Subcutaneous adipose tissue (tissue), 4 donors: ENCODE results near the gene SLC35F4. TPM values are rescaled to one million over a fixed set of nuclear protein-coding genes. Genes with fewer than 3 reads are reported as not detected.

Experiments used
- total RNA-seq, 4 donors: library from RNA; depleted of rRNA; stranded (reverse); fragments of >200 nt; gene quantifications; one replicate each; pipeline ENCODE4 v1.1.0, GENCODE V29; 2016
- TF ChIP-seq, protein P1 (sequence below): fragments of 450-650 bp; IDR thresholded peaks from one replicate; pipeline ENCODE4 v1.5.1; 2016; ENCODE audit warnings: low read depth, mild to moderate bottlenecking, control low read depth, antibody characterized with exemption, moderate library complexity

The SLC35F4 gene
- total RNA-seq, result not detected

DNA sequence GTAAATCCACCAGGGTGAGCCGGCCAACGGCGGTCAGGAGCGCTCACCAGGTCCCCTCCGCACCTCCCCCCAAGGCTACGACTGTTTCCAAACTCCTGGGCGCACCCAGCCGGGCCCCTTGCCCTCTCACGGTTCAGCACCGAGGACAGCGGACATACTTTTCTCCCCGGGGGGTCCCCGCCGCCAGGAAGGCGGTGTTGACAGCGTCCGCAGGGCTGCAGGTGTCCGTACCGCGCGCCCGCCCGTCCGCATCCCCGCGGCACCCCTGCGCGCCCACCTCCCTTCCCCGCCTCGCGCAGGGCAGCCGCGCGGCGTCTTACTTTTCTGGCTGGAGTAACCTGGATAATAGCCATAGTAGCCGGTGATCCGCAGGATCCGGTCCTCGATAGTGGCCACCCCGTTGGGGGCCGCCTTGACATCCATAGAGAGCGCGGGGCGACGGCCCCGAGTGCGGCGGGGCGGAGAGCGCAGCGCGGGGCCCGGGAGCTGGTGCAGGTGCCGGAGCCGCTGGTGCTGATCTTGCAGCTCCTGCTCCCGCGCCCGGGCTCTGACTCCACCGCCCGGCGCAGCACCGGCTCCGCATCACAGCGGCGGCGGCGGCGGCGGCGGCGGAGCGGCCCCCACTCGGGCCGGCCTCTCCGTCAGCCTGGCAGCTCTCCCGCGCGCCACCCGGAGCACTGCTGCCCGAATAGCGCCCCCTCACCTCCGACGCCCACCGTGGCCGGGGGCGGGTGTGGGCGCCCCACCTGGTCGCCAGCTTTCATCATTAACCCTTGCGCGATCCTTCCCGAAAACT, at the start of gene SLC35F4:
SLC35F4 (minus strand) TSS at position 690 of the 796 bp plus-strand sequence.
- TF ChIP-seq, protein P1, sequence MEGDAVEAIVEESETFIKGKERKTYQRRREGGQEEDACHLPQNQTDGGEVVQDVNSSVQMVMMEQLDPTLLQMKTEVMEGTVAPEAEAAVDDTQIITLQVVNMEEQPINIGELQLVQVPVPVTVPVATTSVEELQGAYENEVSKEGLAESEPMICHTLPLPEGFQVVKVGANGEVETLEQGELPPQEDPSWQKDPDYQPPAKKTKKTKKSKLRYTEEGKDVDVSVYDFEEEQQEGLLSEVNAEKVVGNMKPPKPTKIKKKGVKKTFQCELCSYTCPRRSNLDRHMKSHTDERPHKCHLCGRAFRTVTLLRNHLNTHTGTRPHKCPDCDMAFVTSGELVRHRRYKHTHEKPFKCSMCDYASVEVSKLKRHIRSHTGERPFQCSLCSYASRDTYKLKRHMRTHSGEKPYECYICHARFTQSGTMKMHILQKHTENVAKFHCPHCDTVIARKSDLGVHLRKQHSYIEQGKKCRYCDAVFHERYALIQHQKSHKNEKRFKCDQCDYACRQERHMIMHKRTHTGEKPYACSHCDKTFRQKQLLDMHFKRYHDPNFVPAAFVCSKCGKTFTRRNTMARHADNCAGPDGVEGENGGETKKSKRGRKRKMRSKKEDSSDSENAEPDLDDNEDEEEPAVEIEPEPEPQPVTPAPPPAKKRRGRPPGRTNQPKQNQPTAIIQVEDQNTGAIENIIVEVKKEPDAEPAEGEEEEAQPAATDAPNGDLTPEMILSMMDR, result no peak

DNA sequence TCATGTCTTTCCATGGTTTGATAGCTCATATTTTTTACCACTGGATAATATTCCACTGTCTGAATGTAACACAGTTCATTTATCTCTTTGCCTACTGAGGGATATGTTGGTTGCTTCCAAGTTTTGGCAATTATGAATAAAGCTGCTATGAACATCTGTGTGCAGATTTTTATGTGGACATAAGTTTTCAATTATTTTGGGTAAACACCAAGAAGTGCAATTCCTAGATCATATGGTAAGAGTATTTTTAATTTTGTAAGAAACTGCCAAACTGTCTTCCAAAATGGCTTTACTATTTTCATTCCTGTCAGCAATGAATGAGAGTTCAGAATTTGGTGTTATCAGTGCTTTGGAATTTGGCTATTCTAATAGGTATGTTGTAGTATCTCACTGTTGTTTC, 43.7 kb upstream of the SLC35F4 start:
- TF ChIP-seq, protein P1, result no peak

DNA sequence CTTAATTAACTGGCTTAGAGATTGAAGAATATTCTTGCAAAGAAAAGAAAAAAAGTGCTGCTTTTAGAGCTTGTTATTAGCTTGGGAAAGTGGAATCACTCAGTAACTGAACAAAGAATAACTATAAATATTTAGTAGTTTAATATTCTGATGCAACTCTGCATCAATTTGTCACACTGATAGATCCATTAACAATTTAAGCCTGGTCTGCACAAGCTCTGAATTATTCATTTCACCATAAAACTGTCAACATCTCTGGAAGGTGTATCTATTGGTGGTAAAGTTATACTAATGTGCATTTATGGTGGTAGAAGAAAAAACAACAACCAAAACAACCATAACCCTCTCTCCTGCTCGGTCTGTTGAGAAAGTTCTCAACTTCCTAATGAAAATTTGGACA, 38.1 kb upstream of the SLC35F4 start:
- TF ChIP-seq, protein P1, result no peak

DNA sequence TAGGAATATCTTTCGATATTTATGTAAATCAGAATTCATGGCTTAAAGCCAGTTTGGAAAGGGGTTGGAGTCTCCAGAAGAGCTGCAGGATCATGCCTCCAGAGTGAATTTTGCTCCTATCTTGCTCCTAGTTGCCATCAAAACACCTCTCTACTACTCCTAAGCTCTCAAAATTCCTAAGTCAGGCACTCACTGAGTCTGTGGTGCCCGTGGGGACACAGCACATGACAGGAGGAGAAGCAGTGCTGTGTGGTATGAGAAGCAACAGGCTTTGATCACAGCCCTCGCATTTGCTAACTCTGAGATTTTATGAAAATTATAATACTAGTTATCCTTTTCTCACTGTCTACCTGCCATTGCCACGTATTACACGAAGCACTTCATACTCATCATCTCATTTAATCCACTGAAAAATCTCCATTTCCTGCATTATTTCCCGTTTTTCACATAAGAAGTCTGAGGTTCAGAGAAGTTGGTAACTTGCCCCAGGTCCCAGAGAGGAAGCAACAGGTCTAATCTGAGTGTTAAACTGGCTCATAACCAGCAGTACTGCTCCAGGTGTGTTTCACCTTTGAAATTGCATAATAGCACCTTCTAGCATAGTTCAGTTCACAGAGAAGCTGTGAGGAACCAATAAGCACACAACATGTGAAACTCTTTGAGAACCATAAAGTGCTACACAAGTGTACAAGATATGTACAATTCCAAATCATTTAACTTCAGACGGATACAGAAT, 33.1 kb upstream of the SLC35F4 start:
- TF ChIP-seq, protein P1, result no peak

DNA sequence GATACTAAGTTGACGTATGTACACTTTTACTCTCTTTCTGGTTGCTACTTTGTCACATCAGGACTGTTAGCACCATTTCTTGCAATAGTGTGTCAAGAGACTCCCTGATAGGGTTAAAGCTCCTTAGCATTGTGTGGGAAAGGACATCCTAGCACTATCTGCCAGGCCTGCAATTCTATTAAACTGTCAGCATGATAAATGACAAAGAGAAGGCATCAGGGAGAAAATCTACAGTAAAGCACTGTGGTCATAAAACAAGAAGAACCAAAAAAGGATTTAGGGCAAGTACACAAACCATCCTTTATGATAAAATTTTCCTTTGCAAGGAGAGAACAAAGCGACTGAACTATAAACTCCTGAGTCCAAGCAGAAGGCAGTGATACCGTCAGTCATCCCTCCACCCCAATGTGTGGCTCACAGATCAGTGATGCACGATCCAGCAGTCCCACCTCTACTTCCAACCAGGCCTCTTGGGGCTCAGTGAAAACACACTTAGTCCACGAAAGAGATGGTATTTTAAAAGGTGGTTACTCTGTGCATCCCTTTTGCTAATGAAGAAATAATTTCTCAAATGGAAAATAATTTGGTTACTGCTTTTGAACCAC, 31.4 kb upstream of the SLC35F4 start:
- TF ChIP-seq, protein P1, result no peak

DNA sequence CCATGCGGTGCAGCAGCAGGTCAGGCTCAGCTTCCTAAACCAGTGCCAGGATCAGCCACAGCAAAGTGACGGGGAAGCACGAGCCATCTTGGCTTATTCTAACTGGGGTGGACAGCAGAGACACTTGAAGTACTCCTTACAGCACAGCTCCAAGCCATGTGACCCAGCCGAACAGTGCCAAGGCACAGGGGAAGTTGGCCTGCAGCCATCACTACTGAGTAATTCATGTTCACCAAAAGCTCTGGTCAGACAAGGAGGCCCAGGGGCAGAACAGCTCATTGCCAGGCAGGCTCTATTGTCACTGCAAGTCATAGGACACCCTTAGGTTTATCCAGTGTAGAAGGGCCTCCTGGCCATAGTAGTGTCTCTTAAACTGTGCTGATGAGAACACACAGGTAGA, 23.4 kb upstream of the SLC35F4 start:
- TF ChIP-seq, protein P1, result no peak

DNA sequence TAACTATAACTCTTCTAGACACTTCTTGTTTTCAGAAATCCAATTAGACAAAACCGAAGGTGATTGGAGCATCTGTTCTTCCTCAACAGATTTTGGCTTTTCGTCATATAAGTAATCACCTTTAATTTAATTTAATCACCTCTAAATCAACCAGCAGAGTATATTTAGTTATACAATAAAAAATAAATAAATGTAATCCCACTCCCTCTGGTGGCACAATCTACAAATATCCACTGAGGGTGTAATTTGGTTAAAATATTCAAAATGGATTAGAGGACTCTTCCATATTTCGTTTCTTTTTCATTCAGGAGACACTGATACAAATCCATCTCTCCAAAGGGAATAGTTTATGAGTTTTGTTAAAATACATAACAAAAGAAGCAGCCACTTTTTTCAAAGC, 18.3 kb upstream of the SLC35F4 start:
- TF ChIP-seq, protein P1, result no peak
